ENCODE measurements around the gene ZBTB26. TPM values are rescaled to one million over a fixed set of nuclear protein-coding genes. Genes with fewer than 3 reads are reported as not detected.
A peak's percentile ranks its signal among the peaks of the same experiment; 100 is the strongest.

Gene ZBTB26
- polyA plus RNA-seq, 1 donor from 2014 or later, result 8.5 TPM

GRCh38 chr9:122904823-122905710, 26.2 kb downstream of the ZBTB26 start, which contains the start of gene RC3H2:
RC3H2 (minus strand) TSS chr9:122905359; CDS start chr9:122897509, 7,850 bp downstream.
- peak within 1 kb of the TSS; percentile 94 for H3K27ac ChIP-seq (ENCODE audit: low read length)

GRCh38 chr9:122904466-122904822, 26.9 kb downstream of the ZBTB26 start:
- Histone ChIP-seq H3K4me2 (ENCODE audit: low read length) (peak overlapping the region; percentile 46), H3K9ac (ENCODE audit: low read length) (peak overlapping the region; percentile 96), H3K27ac (ENCODE audit: low read length) (peak overlapping the region; percentile 94), H3K4me3 (ENCODE audit: low read length) (peak overlapping the region; percentile 83), H4K20me1 (ENCODE audit: insufficient read depth) (no peaks in the 10 kb centered on the region), H3K79me2 (replicated peaks; ENCODE audit: insufficient read depth, low read length) (peaks cover 57% of the 10 kb centered on the region), H3K9me3 (ENCODE audit: low read length) (no peaks in the 10 kb centered on the region), H3F3A (ENCODE audit: insufficient read depth, low read length, poor library complexity, severe bottlenecking) (peaks cover 11% of the 10 kb centered on the region), H2AFZ (ENCODE audit: low read depth, low read length) (peak overlapping the region; percentile 54), H3K36me3 (ENCODE audit: insufficient read depth, low read length) (peaks cover 8% of the 10 kb centered on the region), H3K27me3 (ENCODE audit: insufficient read depth, low read depth, low read length) (no peaks in the 10 kb centered on the region), H3K9me2 (ENCODE audit: insufficient read depth, low read length) (no peaks in the 10 kb centered on the region)
- no peak for TF ChIP-seq EP300 (conservative IDR thresholded peaks at IDR 0.05; ENCODE audit: poor library complexity, severe bottlenecking)
- TF ChIP-seq TAF1 (IDR thresholded peaks at IDR 0.05; ENCODE audit: low read depth), result no peak
- no peak for TF ChIP-seq POLR2AphosphoS5 (IDR thresholded peaks at IDR 0.05)
- no peak for TF ChIP-seq MXI1 (conservative IDR thresholded peaks at IDR 0.05; ENCODE audit: poor library complexity, severe bottlenecking)
- TF ChIP-seq EZH2 (IDR thresholded peaks at IDR 0.05; ENCODE audit: borderline replicate concordance, insufficient read depth, low read length, poor library complexity, severe bottlenecking), result no peak
- TF ChIP-seq RAD21 (conservative IDR thresholded peaks at IDR 0.05), result no peak
- TF ChIP-seq CTCF (IDR thresholded peaks at IDR 0.05; ENCODE audit: poor library complexity, severe bottlenecking), result no peak
- TF ChIP-seq SMC3 (conservative IDR thresholded peaks at IDR 0.05; ENCODE audit: poor library complexity), result no peak

More at GRCh38 chr9:122904823-122905710, 26.2 kb downstream of the ZBTB26 start, which contains the start of gene RC3H2:
- Histone ChIP-seq H3F3A (ENCODE audit: insufficient read depth, low read length, poor library complexity, severe bottlenecking) (peaks cover 11% of the 10 kb centered on the region), H3K36me3 (ENCODE audit: insufficient read depth, low read length) (peaks cover 8% of the 10 kb centered on the region), H4K20me1 (ENCODE audit: insufficient read depth) (no peaks in the 10 kb centered on the region), H2AFZ (ENCODE audit: low read depth, low read length) (peak within 1 kb of the TSS; percentile 88), H3K9me2 (ENCODE audit: insufficient read depth, low read length) (no peaks in the 10 kb centered on the region), H3K4me3 (ENCODE audit: low read length) (peak within 1 kb of the TSS; percentile 83), H3K4me2 (ENCODE audit: low read length) (peak within 1 kb of the TSS; percentile 87), H3K27me3 (ENCODE audit: insufficient read depth, low read depth, low read length) (no peaks in the 10 kb centered on the region), H3K9me3 (ENCODE audit: low read length) (no peaks in the 10 kb centered on the region), H3K79me2 (replicated peaks; ENCODE audit: insufficient read depth, low read length) (peaks cover 57% of the 10 kb centered on the region), H3K9ac (ENCODE audit: low read length) (peak within 1 kb of the TSS; percentile 96)
- TF ChIP-seq CTCF (IDR thresholded peaks at IDR 0.05; ENCODE audit: poor library complexity, severe bottlenecking) (no peak), POLR2AphosphoS5 (IDR thresholded peaks at IDR 0.05) (peak; percentile 94), RAD21 (conservative IDR thresholded peaks at IDR 0.05) (no peak), MXI1 (conservative IDR thresholded peaks at IDR 0.05; ENCODE audit: poor library complexity, severe bottlenecking) (peak; percentile 84), EP300 (conservative IDR thresholded peaks at IDR 0.05; ENCODE audit: poor library complexity, severe bottlenecking) (peak; percentile 31), TAF1 (IDR thresholded peaks at IDR 0.05; ENCODE audit: low read depth) (peak; percentile 95), EZH2 (IDR thresholded peaks at IDR 0.05; ENCODE audit: borderline replicate concordance, insufficient read depth, low read length, poor library complexity, severe bottlenecking) (no peak), SMC3 (conservative IDR thresholded peaks at IDR 0.05; ENCODE audit: poor library complexity) (peak; percentile 43)
- TF ChIP-seq, protein P1, sequence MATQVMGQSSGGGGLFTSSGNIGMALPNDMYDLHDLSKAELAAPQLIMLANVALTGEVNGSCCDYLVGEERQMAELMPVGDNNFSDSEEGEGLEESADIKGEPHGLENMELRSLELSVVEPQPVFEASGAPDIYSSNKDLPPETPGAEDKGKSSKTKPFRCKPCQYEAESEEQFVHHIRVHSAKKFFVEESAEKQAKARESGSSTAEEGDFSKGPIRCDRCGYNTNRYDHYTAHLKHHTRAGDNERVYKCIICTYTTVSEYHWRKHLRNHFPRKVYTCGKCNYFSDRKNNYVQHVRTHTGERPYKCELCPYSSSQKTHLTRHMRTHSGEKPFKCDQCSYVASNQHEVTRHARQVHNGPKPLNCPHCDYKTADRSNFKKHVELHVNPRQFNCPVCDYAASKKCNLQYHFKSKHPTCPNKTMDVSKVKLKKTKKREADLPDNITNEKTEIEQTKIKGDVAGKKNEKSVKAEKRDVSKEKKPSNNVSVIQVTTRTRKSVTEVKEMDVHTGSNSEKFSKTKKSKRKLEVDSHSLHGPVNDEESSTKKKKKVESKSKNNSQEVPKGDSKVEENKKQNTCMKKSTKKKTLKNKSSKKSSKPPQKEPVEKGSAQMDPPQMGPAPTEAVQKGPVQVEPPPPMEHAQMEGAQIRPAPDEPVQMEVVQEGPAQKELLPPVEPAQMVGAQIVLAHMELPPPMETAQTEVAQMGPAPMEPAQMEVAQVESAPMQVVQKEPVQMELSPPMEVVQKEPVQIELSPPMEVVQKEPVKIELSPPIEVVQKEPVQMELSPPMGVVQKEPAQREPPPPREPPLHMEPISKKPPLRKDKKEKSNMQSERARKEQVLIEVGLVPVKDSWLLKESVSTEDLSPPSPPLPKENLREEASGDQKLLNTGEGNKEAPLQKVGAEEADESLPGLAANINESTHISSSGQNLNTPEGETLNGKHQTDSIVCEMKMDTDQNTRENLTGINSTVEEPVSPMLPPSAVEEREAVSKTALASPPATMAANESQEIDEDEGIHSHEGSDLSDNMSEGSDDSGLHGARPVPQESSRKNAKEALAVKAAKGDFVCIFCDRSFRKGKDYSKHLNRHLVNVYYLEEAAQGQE (IDR thresholded peaks at IDR 0.05; ENCODE audit: borderline replicate concordance), result peak; percentile 93

Measured in neural cell (in vitro differentiated cells).